CD14-positive monocyte (primary cell): Measurements from ENCODE around the gene GMNC. TPM values are rescaled to one million over a fixed set of nuclear protein-coding genes. Genes with fewer than 3 reads are reported as not detected.

Source experiments
- DNase-seq, 3 donors: peaks; one replicate each; pipeline ENCODE4 v3.0.0-alpha.2; 2011 to 2022
- H2AFZ ChIP-seq: 2 replicates; pipeline ENCODE4 v1.6.0; 2012; ENCODE audit warnings: mild to moderate bottlenecking, low read depth, low read length, inconsistent platforms; ENCODE audit not compliant: insufficient read depth, poor library complexity, severe bottlenecking
- H3K27ac ChIP-seq, 2 donors: 1 replicate in 1 of 2; 2 replicates in 1 of 2; pipeline ENCODE4 v1.5.1; 2012 to 2013; ENCODE audit warnings: low read length in 2 of 2, control low read depth in 1 of 2, inconsistent platforms in 1 of 2, low read depth in 1 of 2, mild to moderate bottlenecking in 1 of 2
- H3K27me3 ChIP-seq, 2 donors: one replicate each; pipeline versions ENCODE4 v1.6.0 to v1.6.1; 2011 to 2013; ENCODE audit warnings: low read length in 2 of 2; ENCODE audit not compliant: control insufficient read depth in 2 of 2, insufficient read depth in 2 of 2
- H3K36me3 ChIP-seq, 2 donors: replicated peaks in 1 of 2; 1 replicate in 1 of 2; 2 replicates in 1 of 2; pipeline versions ENCODE4 v1.5.1 to v1.6.1; 2012 to 2013; ENCODE audit warnings: low read length in 2 of 2, control low read depth in 1 of 2, inconsistent platforms in 1 of 2, mild to moderate bottlenecking in 1 of 2; ENCODE audit not compliant: insufficient read depth in 2 of 2, control insufficient read depth in 1 of 2
- H3K4me1 ChIP-seq, 2 donors: 1 replicate in 1 of 2; 2 replicates in 1 of 2; pipeline versions ENCODE4 v1.5.1 to v1.6.1; 2012 to 2013; ENCODE audit warnings: low read length in 2 of 2, control low read depth in 1 of 2, inconsistent platforms in 1 of 2, mild to moderate bottlenecking in 1 of 2, moderate library complexity in 1 of 2; ENCODE audit not compliant: insufficient read depth in 2 of 2, control insufficient read depth in 1 of 2
- H3K4me2 ChIP-seq: replicated peaks from 2 replicates; pipeline ENCODE3; 2012; ENCODE audit warnings: low read length, moderate library complexity, mild to moderate bottlenecking; ENCODE audit not compliant: poor library complexity, severe bottlenecking; ENCODE audit errors: extremely low read depth
- H3K4me3 ChIP-seq, 3 experiments: fragments of 200-600 bp in 1 of 3; sonication (generic) in 1 of 3; replicated peaks in 1 of 3; 1 replicate in 2 of 3; 2 replicates in 1 of 3; pipeline ENCODE4 v1.5.1; 2011 to 2013; ENCODE audit warnings: low read length in 3 of 3, mild to moderate bottlenecking in 3 of 3, control low read depth in 2 of 3, low read depth in 2 of 3, inconsistent platforms in 1 of 3, moderate library complexity in 1 of 3
- H3K79me2 ChIP-seq: 2 replicates; pipeline ENCODE4 v1.6.0; 2012; ENCODE audit warnings: mild to moderate bottlenecking, control low read depth, inconsistent platforms, low read length, moderate library complexity; ENCODE audit not compliant: insufficient read depth
- H3K9ac ChIP-seq: 2 replicates; pipeline ENCODE4 v1.6.0; 2017; ENCODE audit warnings: low read length, mild to moderate bottlenecking; ENCODE audit not compliant: insufficient read depth, poor library complexity, severe bottlenecking
- H3K9me3 ChIP-seq, 2 donors: replicated peaks in 1 of 2; 1 replicate in 1 of 2; 2 replicates in 1 of 2; pipeline versions ENCODE4 v1.5.1 to v1.6.1; 2012 to 2013; ENCODE audit warnings: low read length in 2 of 2, control low read depth in 1 of 2; ENCODE audit not compliant: control insufficient read depth in 1 of 2, insufficient read depth in 1 of 2
- H4K20me1 ChIP-seq: 2 replicates; pipeline ENCODE4 v1.6.0; 2012; ENCODE audit warnings: mild to moderate bottlenecking, low read length, control low read depth, moderate library complexity; ENCODE audit not compliant: insufficient read depth
- H3K27ac Mint-ChIP-seq, 7 donors: one replicate each; pipeline ENCODE4 v1.8.0; 2020; ENCODE audit warnings: mild to moderate bottlenecking in 7 of 7, mixed read lengths in 7 of 7, moderate library complexity in 6 of 7, inconsistent platforms in 2 of 7
- H3K27me3 Mint-ChIP-seq, 3 donors: one replicate each; pipeline ENCODE4 v1.8.0; 2021 to 2022; ENCODE audit warnings: low read depth in 3 of 3, mild to moderate bottlenecking in 3 of 3, mixed read lengths in 3 of 3, moderate library complexity in 3 of 3, inconsistent platforms in 1 of 3
- H3K36me3 Mint-ChIP-seq, 2 donors: one replicate each; pipeline ENCODE4 v1.8.0; 2020; ENCODE audit warnings: mixed read lengths in 2 of 2, inconsistent platforms in 1 of 2, mild to moderate bottlenecking in 1 of 2
- H3K4me1 Mint-ChIP-seq: one replicate; pipeline ENCODE4 v1.8.0; 2020; ENCODE audit warnings: mild to moderate bottlenecking, mixed read lengths
- H3K4me3 Mint-ChIP-seq, 2 donors: one replicate each; pipeline ENCODE4 v1.8.0; 2020; ENCODE audit warnings: mild to moderate bottlenecking in 2 of 2, mixed read lengths in 2 of 2, moderate library complexity in 1 of 2
- H3K9me3 Mint-ChIP-seq, 7 donors: one replicate each; pipeline ENCODE4 v1.8.0; 2020 to 2022; ENCODE audit warnings: mixed read lengths in 7 of 7, mild to moderate bottlenecking in 6 of 7, moderate library complexity in 6 of 7, inconsistent platforms in 2 of 7
- CTCF ChIP-seq: fragments of 200-600 bp; IDR thresholded peaks from one replicate; pipeline ENCODE4 v1.8.0; 2022; ENCODE audit warnings: antibody characterized with exemption, mild to moderate bottlenecking
- WGBS: methylation state at CpG from one replicate; pipeline ENCODE4 v1.1.5; 2013; ENCODE audit warnings: missing lambda C conversion rate; ENCODE audit not compliant: insufficient coverage; 5-methylcytosine and 5-hydroxymethylcytosine counted together
- intact Hi-C, 2 donors: fragments of 100-400 bp; cut with micrococcal nuclease; formaldehyde crosslinking; loops; one replicate each; pipeline versions ENCODE4 v1.15.0 to v1.15.1; 2023
- polyA plus RNA-seq, 3 donors: library from polyadenylated mRNA; depleted of rRNA in 1 of 3; unstranded in 2 of 3; stranded (reverse) in 1 of 3; fragments of 300-500 nt in 2 of 3; fragments of >200 nt in 1 of 3; fragmentation: Illumina TruSeq in 2 of 3; gene quantifications; 1 replicate in 2 of 3; 2 replicates in 1 of 3; pipeline ENCODE4 v1.2.3, GENCODE V29; 2012 to 2021

The GMNC gene
- polyA plus RNA-seq, 3 donors, result not detected

- Histone ChIP-seq H3K4me2 (no peak overlapping the region), H3K27me3 (no peaks in the 10 kb centered on the region), H3K9ac (no peak overlapping the region), H3K4me1 (no peaks in the 10 kb centered on the region), H3K4me3 (no peak overlapping the region), H3K79me2 (no peaks in the 10 kb centered on the region), H3K9me3 (peaks cover 0 to 14% of the 10 kb centered on the region in 2 donors), H3K27ac (no peak overlapping the region), H3K36me3 (no peaks in the 10 kb centered on the region), H2AFZ (no peak overlapping the region), H4K20me1 (no peaks in the 10 kb centered on the region)
- WGBS, result no CpG with 5 or more reads among the region's 2 CpGs
- Mint-ChIP-seq H3K4me3 (no peak overlapping the region), H3K27me3 (peaks cover 0 to 1% (median 0%) of the 10 kb centered on the region in 3 donors), H3K36me3 (no peaks in the 10 kb centered on the region), H3K27ac (no peak overlapping the region), H3K4me1 (no peaks in the 10 kb centered on the region), H3K9me3 (peaks cover 3 to 12% (median 8%) of the 10 kb centered on the region in 7 donors)
- no peak for TF ChIP-seq CTCF
- intact Hi-C loops, result no loop called here
- DNase-seq, result peak in 1 of 3 donors; percentile 27
Observed at GRCh38 chr3:190902292-190902691, 39.8 kb upstream of the GMNC start.

- Histone ChIP-seq H3K27me3 (no peaks in the 10 kb centered on the region), H3K9me3 (no peaks in the 10 kb centered on the region), H3K79me2 (no peaks in the 10 kb centered on the region), H2AFZ (no peak overlapping the region), H3K9ac (no peak overlapping the region), H3K4me3 (no peak overlapping the region), H3K4me2 (no peak overlapping the region), H4K20me1 (no peaks in the 10 kb centered on the region), H3K4me1 (no peaks in the 10 kb centered on the region), H3K27ac (no peak overlapping the region), H3K36me3 (no peaks in the 10 kb centered on the region)
- H3K36me3 Mint-ChIP-seq, result no peaks in the 10 kb centered on the region
- DNase-seq, result no peak
- peaks cover 3 to 11% (median 6%) of the 10 kb centered on the region in 7 donors for H3K9me3 Mint-ChIP-seq
- no peak overlapping the region for H3K4me3 Mint-ChIP-seq
- TF ChIP-seq CTCF, result no peak
- peak overlapping the region in 1 of 7 donors; percentile 10 for H3K27ac Mint-ChIP-seq
- no peaks in the 10 kb centered on the region for H3K4me1 Mint-ChIP-seq
- WGBS, result 80% methylated on average over 3 of the region's 4 CpGs
- intact Hi-C loops, result no loop called here
- H3K27me3 Mint-ChIP-seq, result no peaks in the 10 kb centered on the region
Observed at GRCh38 chr3:190892395-190892902, 30.0 kb upstream of the GMNC start.
